OCI-LY7 (cell line): ENCODE data around the gene DUSP22. TPM values are rescaled to one million over a fixed set of nuclear protein-coding genes. Genes with fewer than 3 reads are reported as not detected.

Experiments
- BruUV-seq: library from RNA; stranded (reverse); fragments of 400-500 nt; replicated peaks from 2 replicates; lab custom pipeline; 2021; lab: Mats Ljungman, UMichigan
- CTCF ChIA-PET: fragments of 300-600 bp; sonication (Branson Sonifier 250); formaldehyde crosslinking; loops from one replicate; lab custom pipeline; 2022; ENCODE audit warnings: antibody characterized with exemption; ENCODE audit not compliant: unreplicated experiment; lab: Charles Lee
- POLR2A ChIA-PET: fragments of 300-600 bp; sonication (Branson Sonifier 250); formaldehyde crosslinking; loops from one replicate; lab custom pipeline; 2022; ENCODE audit warnings: antibody characterized with exemption; lab: Charles Lee
- DNase-seq: peaks from one replicate; pipeline ENCODE4 v3.0.0-alpha.2; 2015; ENCODE audit warnings: low spot score
- H2AFZ ChIP-seq: fragments of 200-600 bp; sonication (generic), shearing (Covaris generic); 2 replicates; pipeline ENCODE4 v1.6.1; 2014; ENCODE audit warnings: mild to moderate bottlenecking, antibody characterized with exemption, low read length, moderate library complexity
- H3K27ac ChIP-seq: fragments of 200-600 bp; sonication (generic); 2 replicates; pipeline ENCODE4 v1.5.1; 2014; ENCODE audit warnings: mixed run types, low read depth, mild to moderate bottlenecking, moderate library complexity, low read length, inconsistent platforms; ENCODE audit not compliant: poor library complexity, severe bottlenecking
- H3K36me3 ChIP-seq: fragments of 200-600 bp; sonication (generic); 2 replicates; pipeline ENCODE4 v1.6.1; 2014; ENCODE audit warnings: mild to moderate bottlenecking, antibody characterized with exemption, low read length, moderate library complexity, mixed read lengths; ENCODE audit not compliant: insufficient read depth
- H3K4me1 ChIP-seq: fragments of 200-600 bp; sonication (generic); 2 replicates; pipeline ENCODE4 v1.5.1; 2014; ENCODE audit warnings: mild to moderate bottlenecking, low read length; ENCODE audit not compliant: insufficient read depth, poor library complexity, severe bottlenecking
- H3K4me2 ChIP-seq: fragments of 200-600 bp; sonication (generic); 2 replicates; pipeline ENCODE4 v1.6.1; 2014; ENCODE audit warnings: mild to moderate bottlenecking, low read length
- H3K4me3 ChIP-seq: fragments of 200-600 bp; sonication (generic); 2 replicates; pipeline ENCODE4 v1.5.1; 2014; ENCODE audit warnings: mild to moderate bottlenecking, low read depth, low read length; ENCODE audit not compliant: poor library complexity, severe bottlenecking
- H3K79me2 ChIP-seq: fragments of 200-600 bp; sonication (generic); 2 replicates; pipeline ENCODE4 v1.6.1; 2016; ENCODE audit warnings: low read depth, mild to moderate bottlenecking, low read length, moderate library complexity, mixed read lengths; ENCODE audit not compliant: insufficient read depth
- H3K9me2 ChIP-seq: fragments of 200-600 bp; sonication (generic); 2 replicates; pipeline ENCODE4 v1.6.1; 2016; ENCODE audit warnings: mild to moderate bottlenecking, low read length, mixed read lengths; ENCODE audit not compliant: insufficient read depth
- H3K9me3 ChIP-seq: fragments of 200-600 bp; sonication (generic); 2 replicates; pipeline ENCODE4 v1.6.1; 2014; ENCODE audit warnings: mild to moderate bottlenecking, mixed run types, low read length, mixed read lengths
- H4K20me1 ChIP-seq: fragments of 200-600 bp; sonication (generic); 2 replicates; pipeline ENCODE4 v1.6.1; 2014; ENCODE audit warnings: mild to moderate bottlenecking, antibody characterized with exemption, low read length, moderate library complexity, mixed read lengths; ENCODE audit not compliant: insufficient read depth
- EZH2phosphoT487 ChIP-seq: fragments of 200-600 bp; sonication (generic); IDR thresholded peaks from 2 replicates; pipeline ENCODE4 v1.6.1; 2018; ENCODE audit warnings: low read depth, borderline replicate concordance, mild to moderate bottlenecking, mixed run types, antibody characterized with exemption, low read length, moderate library complexity, mixed read lengths
- intact Hi-C: fragments of 100-400 bp; cut with micrococcal nuclease; formaldehyde crosslinking; loops from one replicate; pipeline ENCODE4 v1.10.0; 2022; ENCODE audit not compliant: unreplicated experiment
- total RNA-seq, 2 experiments: library from RNA; depleted of rRNA in 1 of 2; stranded (reverse); fragments of >200 nt in 1 of 2; shearing (Covaris generic) in 1 of 2; gene quantifications; 2 replicates each; pipeline ENCODE4 v1.2.3, GENCODE V29; 2014 to 2022
- TF ChIP-seq, protein P1 (sequence below): fragments of 200-600 bp; sonication (generic); conservative IDR thresholded peaks from 2 replicates; pipeline ENCODE4 v1.5.1; 2014; ENCODE audit warnings: mild to moderate bottlenecking, antibody characterized with exemption, low read length, moderate library complexity, mixed read lengths

The DUSP22 gene
- total RNA-seq, 2 experiments from 2014 or later = 149 to 171 TPM

DNA sequence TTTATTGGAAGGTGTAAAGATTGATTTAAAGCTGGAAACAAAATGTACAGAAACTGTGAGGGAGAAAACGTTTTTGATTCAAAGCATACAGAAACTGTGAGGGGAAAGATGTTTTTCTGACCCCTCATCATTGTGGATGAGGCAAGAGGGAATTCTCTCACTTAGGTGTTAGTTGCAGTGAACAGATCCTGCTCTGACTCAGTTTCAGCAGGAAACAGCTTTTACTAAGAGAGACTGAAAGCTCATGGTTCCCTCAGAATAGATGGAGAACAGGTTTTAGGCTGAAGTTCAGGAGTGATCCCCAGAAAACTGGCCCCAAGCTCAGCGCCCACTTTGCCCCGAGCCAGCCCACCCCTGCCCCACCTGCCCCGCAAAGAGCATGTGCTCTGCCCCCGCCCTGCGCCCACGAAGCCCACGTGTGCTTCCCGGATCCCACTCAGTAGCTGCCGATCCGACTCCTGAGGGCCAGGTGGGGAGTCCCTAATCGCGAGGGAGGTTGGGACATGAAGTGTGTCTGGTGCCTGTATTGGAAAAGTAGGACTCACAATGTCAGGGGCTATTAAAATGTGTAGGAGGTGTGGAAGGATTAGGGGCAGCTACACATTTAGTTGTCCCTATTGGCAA lies 41.2 kb downstream of the DUSP22 start:
- TF ChIP-seq EZH2phosphoT487 = no peak
- TF ChIP-seq, protein P1, sequence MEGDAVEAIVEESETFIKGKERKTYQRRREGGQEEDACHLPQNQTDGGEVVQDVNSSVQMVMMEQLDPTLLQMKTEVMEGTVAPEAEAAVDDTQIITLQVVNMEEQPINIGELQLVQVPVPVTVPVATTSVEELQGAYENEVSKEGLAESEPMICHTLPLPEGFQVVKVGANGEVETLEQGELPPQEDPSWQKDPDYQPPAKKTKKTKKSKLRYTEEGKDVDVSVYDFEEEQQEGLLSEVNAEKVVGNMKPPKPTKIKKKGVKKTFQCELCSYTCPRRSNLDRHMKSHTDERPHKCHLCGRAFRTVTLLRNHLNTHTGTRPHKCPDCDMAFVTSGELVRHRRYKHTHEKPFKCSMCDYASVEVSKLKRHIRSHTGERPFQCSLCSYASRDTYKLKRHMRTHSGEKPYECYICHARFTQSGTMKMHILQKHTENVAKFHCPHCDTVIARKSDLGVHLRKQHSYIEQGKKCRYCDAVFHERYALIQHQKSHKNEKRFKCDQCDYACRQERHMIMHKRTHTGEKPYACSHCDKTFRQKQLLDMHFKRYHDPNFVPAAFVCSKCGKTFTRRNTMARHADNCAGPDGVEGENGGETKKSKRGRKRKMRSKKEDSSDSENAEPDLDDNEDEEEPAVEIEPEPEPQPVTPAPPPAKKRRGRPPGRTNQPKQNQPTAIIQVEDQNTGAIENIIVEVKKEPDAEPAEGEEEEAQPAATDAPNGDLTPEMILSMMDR = no peak
- no TSS peak for BruUV-seq
- Histone ChIP-seq H4K20me1 (no peaks in the 10 kb centered on the region), H3K4me2 (peak overlapping the region; percentile 77; the same call in 1 of the 2 replicates), H3K36me3 (peaks cover 40% of the 10 kb centered on the region; the same call in 1 of the 2 replicates), H3K9me2 (no peaks in the 10 kb centered on the region), H3K9me3 (no peaks in the 10 kb centered on the region), H2AFZ (no peak overlapping the region), H3K4me1 (peaks cover 98% of the 10 kb centered on the region), H3K27ac (no peak overlapping the region), H3K4me3 (no peak overlapping the region), H3K79me2 (peaks cover 42% of the 10 kb centered on the region)
- intact Hi-C loops = no loop called here
- ChIA-PET CTCF (interaction anchor here (0.6 to 3.5 kb wide), 5 partner anchors 8 to 26 kb away, joined by 3 to 18 read pairs (median 4); no protein-coding TSS in a partner anchor), POLR2A (interaction anchor here (0.7 to 7.6 kb wide), 14 partner anchors 9 to 149 kb away, joined by 3 to 77 read pairs (median 6); partner anchors contain the start of gene IRF4)
- no peak for DNase-seq

DNA sequence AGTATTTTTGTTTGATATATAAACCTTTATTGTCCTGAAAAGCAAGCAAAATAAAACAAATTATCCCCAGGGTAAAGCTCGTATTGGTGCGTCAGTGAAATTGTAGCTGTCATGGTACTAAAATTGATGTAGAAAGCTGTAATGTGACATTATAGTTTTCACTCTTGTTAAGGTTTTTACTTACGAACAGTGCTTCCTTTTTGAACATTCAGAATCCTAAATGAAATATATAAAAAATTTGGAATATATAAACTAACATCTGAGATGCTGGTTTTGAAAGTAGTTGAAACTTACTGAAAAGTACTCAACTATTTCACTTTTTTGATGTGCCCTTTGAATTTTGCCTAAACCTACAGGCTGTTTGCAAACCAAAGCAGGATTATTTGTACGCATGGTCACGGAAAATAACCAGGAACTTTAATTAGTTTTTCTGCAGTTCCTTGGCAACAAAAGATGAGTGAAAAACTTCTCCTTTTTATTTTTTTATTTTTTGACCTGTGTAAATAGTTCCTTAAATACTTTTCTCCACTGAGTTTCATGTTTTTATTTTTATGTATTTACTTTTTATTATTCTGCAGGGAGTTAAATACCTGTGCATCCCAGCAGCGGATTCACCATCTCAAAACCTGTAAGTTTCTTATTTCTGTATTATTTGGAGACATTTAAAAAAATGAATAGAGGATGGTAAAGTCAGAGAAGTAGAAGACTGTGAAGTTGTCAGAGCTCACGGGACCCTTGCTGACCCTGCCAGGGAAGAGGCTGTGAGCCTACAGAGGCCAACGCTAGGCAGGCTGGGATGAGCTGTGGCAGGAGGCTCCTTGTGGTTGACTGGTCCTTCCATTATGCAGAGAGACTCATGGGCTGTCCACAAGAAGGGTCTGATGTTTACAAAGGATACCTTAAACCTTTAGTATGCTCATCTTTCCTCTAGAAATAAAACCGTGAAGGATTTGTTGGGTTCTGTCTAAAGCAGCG lies 42.5 kb downstream of the DUSP22 start:
- TF ChIP-seq, protein P1 = no peak
- no peak for TF ChIP-seq EZH2phosphoT487
- Histone ChIP-seq H3K4me2 (peak overlapping the region; percentile 21; the same call in 1 of the 2 replicates), H3K4me1 (peaks cover 98% of the 10 kb centered on the region), H2AFZ (no peak overlapping the region), H3K9me3 (no peaks in the 10 kb centered on the region), H3K27ac (no peak overlapping the region), H3K4me3 (no peak overlapping the region), H3K9me2 (no peaks in the 10 kb centered on the region), H3K36me3 (peaks cover 39% of the 10 kb centered on the region; the same call in 1 of the 2 replicates), H4K20me1 (no peaks in the 10 kb centered on the region), H3K79me2 (peaks cover 29% of the 10 kb centered on the region; the same call in 1 of the 2 replicates)
- intact Hi-C loops = no loop called here
- ChIA-PET POLR2A (interaction anchor here (0.7 to 7.6 kb wide), 7 partner anchors 10 to 56 kb away, joined by 3 to 69 read pairs (median 4); no protein-coding TSS in a partner anchor), CTCF (no interaction called here)
- BruUV-seq = no TSS peak
- no peak for DNase-seq
